Upper lobe of left lung (tissue), 4 donors: Measurements from ENCODE around the gene RASA4.
"Not testable (repeated sequence)": the region's sequence is repeated elsewhere in the genome, so short reads cannot be mapped to it uniquely, and the experiment has no call there.

ENCODE experiments used
- CTCF ChIP-seq, 6 experiments: fragments of 450-650 bp in 4 of 6; fragments of 200-600 bp in 2 of 6; sonication (generic) in 2 of 6; IDR thresholded peaks; one replicate each; pipeline ENCODE4 v1.5.1; 2016 to 2019; ENCODE audit warnings: antibody characterized with exemption in 6 of 6
- POLR2A ChIP-seq, 4 donors: fragments of 450-650 bp; IDR thresholded peaks; one replicate each; pipeline ENCODE4 v1.5.1; 2016 to 2017; ENCODE audit warnings: antibody characterized with exemption in 4 of 4, mild to moderate bottlenecking in 2 of 4

- not testable (repeated sequence) for TF ChIP-seq POLR2A, CTCF (IDR thresholded peaks at IDR 0.05)
Measured at GRCh38 chr7:102577315-102578240, 39.0 kb downstream of the RASA4 start.
